Gastroesophageal sphincter (tissue), 4 donors: ENCODE results near the gene VAV2. TPM values are rescaled to one million over a fixed set of nuclear protein-coding genes. Genes with fewer than 3 reads are reported as not detected.

Experiments used
- ATAC-seq: fragments of 150-250 bp; one replicate; pipeline ENCODE4 v1.9.1; 2016; ENCODE audit warnings: mild to moderate bottlenecking, moderate library complexity
- H3K27ac ChIP-seq, 4 donors: fragments of 200-600 bp; sonication (generic) in 3 of 4; 1 replicate in 3 of 4; 2 replicates in 1 of 4; pipeline ENCODE4 v1.5.1; 2016 to 2019
- H3K27me3 ChIP-seq: fragments of 200-600 bp; sonication (generic); one replicate; pipeline ENCODE4 v1.5.1; 2019
- H3K36me3 ChIP-seq, 2 donors: fragments of 200-600 bp; sonication (generic); one replicate each; pipeline ENCODE4 v1.5.1; 2019; ENCODE audit warnings: control low read depth in 1 of 2
- H3K4me1 ChIP-seq, 3 donors: fragments of 200-600 bp; sonication (generic); 1 replicate in 2 of 3; 2 replicates in 1 of 3; pipeline ENCODE4 v1.5.1; 2016 to 2019; ENCODE audit warnings: control low read depth in 2 of 3
- H3K4me3 ChIP-seq, 2 donors: fragments of 200-600 bp; sonication (generic); one replicate each; pipeline ENCODE4 v1.5.1; 2019; ENCODE audit warnings: mild to moderate bottlenecking in 1 of 2, moderate library complexity in 1 of 2
- H3K9me3 ChIP-seq, 3 donors: fragments of 200-600 bp; sonication (generic); one replicate each; pipeline ENCODE4 v1.5.1; 2017 to 2019; ENCODE audit warnings: control low read depth in 2 of 3
- EP300 ChIP-seq: sonication (generic); formaldehyde crosslinking; IDR thresholded peaks from one replicate; pipeline ENCODE4 v1.6.1; 2017; ENCODE audit warnings: antibody characterized with exemption, mild to moderate bottlenecking
- POLR2A ChIP-seq, 2 donors: fragments of 450-650 bp; IDR thresholded peaks; one replicate each; pipeline ENCODE4 v1.6.1; 2017; ENCODE audit warnings: antibody characterized with exemption in 2 of 2, mild to moderate bottlenecking in 2 of 2, moderate library complexity in 1 of 2
- POLR2AphosphoS5 ChIP-seq: sonication (generic); formaldehyde crosslinking; IDR thresholded peaks from one replicate; pipeline ENCODE4 v1.6.1; 2017; ENCODE audit warnings: antibody characterized with exemption
- WGBS, 2 donors: methylation state at CpG; one replicate each; pipeline ENCODE4 v1.1.5; 2018; ENCODE audit warnings: low coverage in 1 of 2; 5-methylcytosine and 5-hydroxymethylcytosine counted together
- total RNA-seq, 4 donors: library from RNA; depleted of rRNA; stranded (reverse); fragments of >200 nt; gene quantifications; one replicate each; pipeline ENCODE4 v1.1.0, GENCODE V29; 2016
- TF ChIP-seq, protein P1 (sequence below), 4 experiments: fragments of 200-600 bp in 2 of 4; fragments of 450-650 bp in 2 of 4; sonication (generic) in 1 of 4; IDR thresholded peaks; one replicate each; pipeline ENCODE4 v1.5.1; 2017 to 2019; ENCODE audit warnings: antibody characterized with exemption in 4 of 4, mild to moderate bottlenecking in 2 of 4, moderate library complexity in 2 of 4

The VAV2 gene
- total RNA-seq, 4 donors from 2014 or later = 7.7 to 16.8 (median 8.9) TPM

DNA sequence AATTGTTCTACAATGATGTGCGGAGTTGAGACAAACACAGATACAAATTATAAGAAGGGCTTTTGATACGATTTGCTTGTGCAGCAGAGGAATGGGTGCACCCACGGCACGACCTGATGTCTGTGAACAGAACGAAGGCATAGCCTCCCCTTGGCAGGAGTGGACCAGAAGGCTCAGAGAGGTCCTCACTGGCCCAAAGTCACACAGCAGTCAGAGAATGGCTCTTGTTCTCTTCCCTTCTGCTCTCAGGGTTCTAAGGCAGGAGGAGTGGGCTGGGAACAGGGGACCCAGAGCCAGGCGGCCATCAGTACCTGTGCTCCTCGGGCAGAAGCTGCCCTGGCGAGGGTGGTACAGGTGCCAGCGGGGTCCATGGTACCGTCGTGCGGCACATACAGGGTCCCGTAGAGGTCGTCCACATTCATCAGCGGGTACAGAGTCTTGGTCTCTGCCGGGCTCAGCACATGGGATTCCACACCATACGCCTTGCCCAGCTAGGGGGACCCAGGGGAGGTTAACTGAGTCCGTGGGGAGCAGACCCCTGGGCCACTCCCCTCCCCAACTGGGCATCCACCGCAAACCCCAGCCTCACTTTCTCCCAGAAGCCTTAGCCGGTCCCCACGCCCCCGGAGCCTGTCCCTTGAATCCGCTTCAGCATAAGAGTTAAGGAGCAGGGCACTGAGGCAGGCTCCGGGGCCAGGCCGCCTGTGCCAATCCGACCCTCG, 261.0 kb downstream of the VAV2 start:
- WGBS, 2 donors = 75 to 89% methylated on average over 4 to 8 of the region's 27 CpGs
- no peak for TF ChIP-seq POLR2AphosphoS5
- TF ChIP-seq POLR2A (IDR thresholded peaks at IDR 0.05) = no peak
- TF ChIP-seq, protein P1, sequence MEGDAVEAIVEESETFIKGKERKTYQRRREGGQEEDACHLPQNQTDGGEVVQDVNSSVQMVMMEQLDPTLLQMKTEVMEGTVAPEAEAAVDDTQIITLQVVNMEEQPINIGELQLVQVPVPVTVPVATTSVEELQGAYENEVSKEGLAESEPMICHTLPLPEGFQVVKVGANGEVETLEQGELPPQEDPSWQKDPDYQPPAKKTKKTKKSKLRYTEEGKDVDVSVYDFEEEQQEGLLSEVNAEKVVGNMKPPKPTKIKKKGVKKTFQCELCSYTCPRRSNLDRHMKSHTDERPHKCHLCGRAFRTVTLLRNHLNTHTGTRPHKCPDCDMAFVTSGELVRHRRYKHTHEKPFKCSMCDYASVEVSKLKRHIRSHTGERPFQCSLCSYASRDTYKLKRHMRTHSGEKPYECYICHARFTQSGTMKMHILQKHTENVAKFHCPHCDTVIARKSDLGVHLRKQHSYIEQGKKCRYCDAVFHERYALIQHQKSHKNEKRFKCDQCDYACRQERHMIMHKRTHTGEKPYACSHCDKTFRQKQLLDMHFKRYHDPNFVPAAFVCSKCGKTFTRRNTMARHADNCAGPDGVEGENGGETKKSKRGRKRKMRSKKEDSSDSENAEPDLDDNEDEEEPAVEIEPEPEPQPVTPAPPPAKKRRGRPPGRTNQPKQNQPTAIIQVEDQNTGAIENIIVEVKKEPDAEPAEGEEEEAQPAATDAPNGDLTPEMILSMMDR (IDR thresholded peaks at IDR 0.05) = no peak
- Histone ChIP-seq H3K9me3 (no peaks in the 10 kb centered on the region), H3K27me3 (peaks cover 14% of the 10 kb centered on the region), H3K4me3 (no peak overlapping the region), H3K36me3 (no peaks in the 10 kb centered on the region), H3K27ac (no peak overlapping the region), H3K4me1 (no peaks in the 10 kb centered on the region)
- ATAC-seq = no peak

DNA sequence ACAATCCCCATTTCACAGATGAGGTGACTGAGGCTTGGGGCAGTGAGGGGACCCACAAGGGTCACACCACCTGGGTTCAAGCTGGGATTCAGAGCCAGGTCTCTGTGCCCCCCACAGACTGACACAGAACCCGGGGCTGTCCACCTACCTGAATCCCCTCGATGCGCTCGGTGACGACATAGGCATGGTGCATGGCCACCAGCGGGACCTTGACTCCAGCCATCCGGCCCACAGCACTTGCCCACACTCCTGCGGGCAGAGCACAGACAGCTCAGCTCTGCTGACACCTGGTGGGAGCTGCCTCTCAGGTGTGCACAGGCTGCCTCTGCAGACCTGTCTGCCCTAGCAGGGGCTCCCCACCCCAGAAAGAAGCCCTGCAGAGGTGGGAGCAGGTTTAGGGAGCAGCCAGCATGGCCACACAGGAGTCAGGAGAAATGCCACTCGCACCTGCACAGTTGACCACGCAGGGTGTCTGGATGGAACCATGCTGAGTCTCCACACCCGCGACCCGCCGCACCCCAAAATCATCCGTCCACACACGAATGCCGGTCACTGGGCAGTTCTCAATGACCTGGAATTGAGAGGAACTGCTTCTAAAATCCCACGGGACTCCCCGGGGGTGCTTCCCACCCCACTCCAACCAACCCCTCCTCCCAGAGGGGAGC, 262.4 kb downstream of the VAV2 start:
- TF ChIP-seq EP300 (no peak), POLR2A (IDR thresholded peaks at IDR 0.05) (no peak), POLR2AphosphoS5 (no peak)
- TF ChIP-seq, protein P1 (IDR thresholded peaks at IDR 0.05) = no peak
- Histone ChIP-seq H3K36me3 (no peaks in the 10 kb centered on the region), H3K4me1 (no peaks in the 10 kb centered on the region), H3K4me3 (no peak overlapping the region), H3K27ac (no peak overlapping the region), H3K27me3 (peaks cover 14% of the 10 kb centered on the region), H3K9me3 (no peaks in the 10 kb centered on the region)
- whole genome bisulfite sequencing, 2 donors = 93% methylated on average over 3 of the region's 19 CpGs; no CpG with 5 or more reads in 1 of the 2 donors
- ATAC-seq = no peak

DNA sequence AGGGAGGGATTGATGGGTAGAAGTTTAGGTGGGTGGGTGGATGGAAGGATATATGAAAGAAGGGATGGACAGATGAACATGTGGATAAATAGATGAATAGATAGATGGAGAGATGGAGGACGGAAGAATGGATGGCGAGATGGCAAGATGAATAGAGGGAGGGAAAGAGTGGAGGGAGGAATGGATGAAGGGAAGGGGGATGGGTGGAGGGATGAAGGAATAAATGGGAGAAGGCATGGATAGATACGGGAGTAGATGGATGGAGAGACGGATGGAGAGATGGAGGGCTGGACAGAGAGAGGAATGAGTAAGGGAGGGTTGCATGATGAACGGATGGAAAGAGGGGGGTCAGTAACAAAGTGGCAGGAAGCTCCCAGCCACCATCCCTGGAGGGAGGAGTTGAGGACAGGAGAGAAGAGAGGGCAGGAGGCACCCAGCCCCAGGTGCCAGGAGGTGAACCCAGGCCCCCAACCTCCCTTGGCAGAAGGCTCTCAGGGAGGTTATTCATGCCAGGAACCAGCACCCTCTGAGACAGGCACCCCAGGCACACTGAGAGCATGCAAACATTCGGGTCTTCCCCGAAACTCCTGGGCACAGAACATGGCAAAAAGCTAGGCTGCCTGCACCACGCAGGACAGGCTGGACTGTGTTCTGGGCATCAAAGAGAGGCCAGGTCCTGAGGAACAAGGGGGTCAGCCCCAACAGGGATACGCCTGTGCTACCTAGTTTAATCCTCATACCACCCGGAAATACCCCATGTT, 263.1 kb downstream of the VAV2 start:
- Histone ChIP-seq H3K4me3 (no peak overlapping the region), H3K9me3 (no peaks in the 10 kb centered on the region), H3K36me3 (no peaks in the 10 kb centered on the region), H3K27me3 (peaks cover 14% of the 10 kb centered on the region), H3K27ac (no peak overlapping the region), H3K4me1 (no peaks in the 10 kb centered on the region)
- ATAC-seq = no peak
- WGBS, 2 donors = 67 to 77% methylated on average over 4 to 5 of the region's 10 CpGs
- TF ChIP-seq POLR2AphosphoS5 (no peak), EP300 (no peak)

DNA sequence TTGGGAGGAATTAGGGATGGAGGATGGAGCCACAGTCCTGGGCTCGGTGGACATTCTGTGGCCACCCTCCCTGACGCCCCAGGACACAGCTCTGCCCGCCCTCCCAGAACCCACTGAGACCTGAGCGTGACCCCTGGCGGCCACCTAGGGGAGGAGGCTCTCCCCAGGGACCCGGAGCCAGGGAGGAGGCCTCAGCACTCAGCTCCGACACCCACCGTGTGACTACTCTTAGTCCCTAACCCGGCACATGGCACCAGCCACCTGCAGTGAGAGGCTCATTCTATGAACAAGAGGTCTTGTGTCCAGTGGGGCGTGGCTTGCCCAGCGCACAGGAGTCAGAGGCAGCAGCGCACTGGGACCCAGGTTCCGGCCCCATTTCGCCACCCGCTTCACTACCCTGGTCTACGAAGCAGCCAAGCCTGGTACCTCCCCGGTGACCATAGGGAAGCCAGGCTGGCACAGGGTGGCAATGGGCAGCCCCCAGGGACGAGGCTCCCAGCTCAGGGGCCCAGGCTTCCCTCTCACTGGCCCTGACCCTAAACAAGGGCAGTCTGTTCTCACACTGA, 264.2 kb downstream of the VAV2 start:
- no peak for ATAC-seq
- no peaks in the 10 kb centered on the region for H3K36me3 ChIP-seq
- TF ChIP-seq POLR2A (IDR thresholded peaks at IDR 0.05) = no peak
- TF ChIP-seq, protein P1 (IDR thresholded peaks at IDR 0.05) = no peak
- TF ChIP-seq EP300 = no peak
- TF ChIP-seq POLR2AphosphoS5 = no peak

DNA sequence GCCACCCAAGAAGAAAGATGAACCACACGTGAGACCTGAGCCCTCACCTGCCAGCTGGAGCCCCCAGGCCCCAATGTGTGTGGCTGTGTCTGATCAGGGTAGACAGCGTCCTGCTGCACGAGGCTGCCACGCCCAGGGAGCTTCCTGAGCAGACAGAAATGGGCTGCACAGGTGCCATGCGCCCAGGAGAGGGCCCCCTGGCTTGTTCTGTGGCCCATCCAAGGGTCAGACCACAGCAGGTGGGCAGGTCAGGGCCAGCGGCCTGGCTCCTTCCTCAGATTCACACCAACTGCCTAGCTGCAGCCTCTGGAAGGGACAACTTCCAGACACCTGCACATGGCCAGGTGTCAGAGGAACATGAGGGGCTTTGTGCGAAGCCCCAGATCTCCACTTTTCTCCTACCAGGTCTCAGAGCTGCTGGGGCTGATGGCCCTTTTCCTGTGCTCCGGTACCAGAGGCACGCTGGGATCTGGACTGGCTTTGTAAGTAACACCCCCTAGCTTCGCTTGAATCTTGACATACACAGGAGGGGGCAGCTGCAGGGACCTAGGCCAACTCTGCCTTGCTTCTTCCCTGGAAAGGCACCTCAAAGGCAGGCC, 264.7 kb downstream of the VAV2 start:
- no peaks in the 10 kb centered on the region for H3K4me1 ChIP-seq
- no peaks in the 10 kb centered on the region for H3K36me3 ChIP-seq
- H3K27ac ChIP-seq = no peak overlapping the region
- ATAC-seq = no peak
- no peaks in the 10 kb centered on the region for H3K9me3 ChIP-seq
- WGBS, 2 donors = 75 to 83% methylated on average over 1 to 3 of the region's 10 CpGs
- H3K27me3 ChIP-seq = peaks cover 14% of the 10 kb centered on the region
- TF ChIP-seq POLR2A (IDR thresholded peaks at IDR 0.05) (no peak), EP300 (no peak), POLR2AphosphoS5 (no peak)
- TF ChIP-seq, protein P1 (IDR thresholded peaks at IDR 0.05) = no peak
- no peak overlapping the region for H3K4me3 ChIP-seq

More for the DNA sequence above, 264.2 kb downstream of the VAV2 start:
- Histone ChIP-seq H3K4me1 (no peaks in the 10 kb centered on the region), H3K4me3 (no peak overlapping the region), H3K27me3 (peaks cover 14% of the 10 kb centered on the region), H3K9me3 (no peaks in the 10 kb centered on the region), H3K27ac (no peak overlapping the region)
- 67 to 80% methylated on average over 1 to 3 of the region's 18 CpGs for WGBS, 2 donors
